Activated T-cell treated with anti-CD3 and anti-CD28 coated beads, Interleukin-2, amount 50 U/mL, for 1 hour (primary cell): ENCODE measurements around the gene SLC18A2.

Experiments used
- DNase-seq: peaks from one replicate; pipeline ENCODE4 v3.0.0-alpha.2; 2020

The SLC18A2 gene

DNA sequence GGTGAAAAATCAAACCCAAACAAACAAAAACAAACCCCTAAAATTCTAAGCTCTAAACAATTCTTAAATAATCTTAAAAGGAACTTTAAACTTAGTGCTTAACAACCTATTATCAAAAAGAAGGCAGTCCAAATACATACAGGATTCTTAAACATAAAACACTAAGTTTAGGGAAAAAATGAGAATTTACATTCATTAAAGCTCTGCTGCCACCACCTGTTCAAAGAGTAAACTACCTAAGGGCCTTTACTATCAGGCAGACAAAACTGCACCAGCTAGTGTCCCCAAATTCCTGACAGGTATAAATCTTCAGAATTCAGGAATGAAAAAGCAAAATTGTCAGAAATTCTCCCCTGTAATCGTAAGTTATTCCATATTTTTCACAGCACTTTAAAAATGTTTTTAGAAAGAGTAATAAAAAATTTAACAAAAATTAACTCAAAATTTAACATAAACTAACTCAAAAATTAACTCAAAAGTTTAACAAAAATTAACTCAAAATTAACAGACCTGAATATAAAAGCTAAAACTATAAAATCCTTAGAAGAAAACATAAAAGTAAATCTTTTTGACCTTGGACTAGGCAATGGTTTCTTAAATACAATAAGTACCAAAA is 79.2 kb downstream of the SLC18A2 start:
- no peak for DNase-seq

DNA sequence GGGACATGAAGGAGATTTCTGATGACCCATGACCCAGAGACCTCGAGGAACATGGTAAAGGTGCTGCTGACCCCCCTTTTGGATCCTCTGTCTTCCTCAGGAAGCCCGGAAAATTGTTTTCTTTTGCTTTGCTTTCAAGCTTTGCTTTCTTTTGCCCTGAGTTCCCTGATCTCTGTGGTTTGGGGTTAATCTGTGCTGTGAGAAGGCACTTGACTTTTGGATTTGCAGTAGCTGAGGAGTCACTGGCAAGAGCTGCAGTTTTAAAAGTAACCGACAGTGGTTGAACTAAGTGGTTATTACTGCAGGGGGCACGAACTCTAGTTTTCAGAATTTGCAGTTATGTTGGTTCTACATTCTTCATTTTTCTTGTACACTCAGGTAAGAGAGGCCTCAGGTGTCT is 81.3 kb downstream of the SLC18A2 start:
- no peak for DNase-seq

DNA sequence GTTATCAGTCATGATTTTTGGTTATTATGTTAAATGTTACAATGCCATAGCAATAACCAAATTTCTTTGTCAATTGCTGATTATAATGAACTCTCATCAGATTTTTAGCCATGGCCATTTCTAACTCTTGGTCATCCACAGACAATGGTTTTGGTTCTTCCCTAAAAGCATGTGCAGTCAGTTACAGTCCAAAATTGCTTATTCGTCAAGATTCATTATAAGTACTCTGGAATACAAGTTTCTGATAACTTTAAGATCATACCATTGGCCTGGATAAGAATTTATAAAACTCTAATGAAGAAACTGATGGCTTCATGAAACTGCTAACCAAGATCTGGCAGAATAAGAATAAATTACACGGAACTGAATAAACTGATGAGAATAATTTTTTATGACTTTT is 83.5 kb downstream of the SLC18A2 start:
- no peak for DNase-seq

DNA sequence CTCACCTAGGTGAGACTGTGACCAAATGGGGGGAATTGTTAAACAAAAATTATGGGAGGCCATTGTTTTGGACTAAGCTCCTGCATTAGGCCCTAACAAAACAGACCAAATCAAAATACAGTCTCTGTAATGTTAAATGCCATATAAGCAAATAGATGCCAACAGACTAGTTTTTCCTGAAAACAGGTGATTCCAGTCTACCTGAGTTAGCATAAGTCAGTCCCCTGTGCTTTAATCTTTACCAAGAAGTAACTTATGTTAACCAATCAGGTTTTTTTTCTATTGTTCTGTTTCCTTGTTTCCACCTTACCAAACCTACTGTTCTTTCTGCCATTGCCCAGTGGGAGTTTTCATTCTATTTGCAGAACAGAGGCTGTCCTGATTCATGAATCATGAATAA is 86.3 kb downstream of the SLC18A2 start:
- DNase-seq = no peak
